ENCODE data around the gene ARAP1. TPM values are rescaled to one million over a fixed set of nuclear protein-coding genes. Genes with fewer than 3 reads are reported as not detected.
A peak's percentile ranks its signal among the peaks of the same experiment; 100 is the strongest.

Gene ARAP1
- total and polyA plus RNA-seq, 2 donors (not counting 3 experiments of a cell fraction or from before 2014, with no cell fraction given), result 36.8 to 66.2 TPM

- Histone ChIP-seq H3K4me2 (ENCODE audit: insufficient read depth, low read length) (peak overlapping the region; percentile 71), H3K9me3 (replicated peaks; ENCODE audit: control insufficient read depth, insufficient read depth, low read length) (no peaks in the 10 kb centered on the region), H3K27ac (ENCODE audit: insufficient read depth, low read depth, low read length) (peak overlapping the region; percentile 83), H3K27me3 (ENCODE audit: control insufficient read depth in 2 of 2, insufficient read depth in 2 of 2, low read length in 2 of 2) (no peaks in the 10 kb centered on the region), H3K36me3 (ENCODE audit: control insufficient read depth in 2 of 2, extremely low read depth in 1 of 2, insufficient read depth in 2 of 2, low read length in 2 of 2) (peaks cover 0 to 2% of the 10 kb centered on the region in 2 experiments), H3K4me1 (ENCODE audit: control insufficient read depth, extremely low read depth, insufficient read depth, low read length) (peaks cover 25% of the 10 kb centered on the region), H4K20me1 (replicated peaks; ENCODE audit: control insufficient read depth, extremely low read depth, insufficient read depth, low read length) (no peaks in the 10 kb centered on the region), H2AFZ (ENCODE audit: low read depth, low read length) (no peak overlapping the region), H3K9ac (replicated peaks; ENCODE audit: extremely low read depth, insufficient read depth, low read length) (peak overlapping the region; percentile 63), H3K4me3 (replicated peaks in 1 of 3; ENCODE audit: insufficient read depth in 1 of 3, low read depth in 1 of 3, low read length in 3 of 3) (peak overlapping the region; percentile 29 to 70 (median 55)), H3K9me1 (replicated peaks; ENCODE audit: control insufficient read depth, extremely low read depth, insufficient read depth, low read length) (no peaks in the 10 kb centered on the region), H3K79me2 (ENCODE audit: control insufficient read depth, insufficient read depth, low read length) (peaks cover 41% of the 10 kb centered on the region)
- DNase-seq (ENCODE audit: low read depth, low spot score) (peak; percentile 37), FAIRE-seq (peak; percentile 33)
- CTCF ChIA-PET, result interaction anchor here (1.0 to 2.7 kb wide), 2 partner anchors 37 to 122 kb away, joined by 3 to 13 read pairs; no protein-coding TSS in a partner anchor
- BruUV-seq (replicated peaks), result no TSS peak
- no peak for TF ChIP-seq POLR2AphosphoS5 (IDR thresholded peaks at IDR 0.05; ENCODE audit: insufficient read depth, low read depth, low read length)
- no peak for TF ChIP-seq MAX (IDR thresholded peaks at IDR 0.05; ENCODE audit: insufficient read depth, insufficient read length)
- TF ChIP-seq POLR2A (IDR thresholded peaks at IDR 0.05; ENCODE audit: low read depth, low read length), result no peak
- no peak for TF ChIP-seq EZH2 (IDR thresholded peaks at IDR 0.05; ENCODE audit: borderline replicate concordance, low read depth, low read length, severe bottlenecking)
- no peak for TF ChIP-seq GATA2 (IDR thresholded peaks at IDR 0.05; ENCODE audit: insufficient read depth, insufficient read length, low read depth, low read length)
- TF ChIP-seq CTCF (IDR thresholded peaks at IDR 0.05; ENCODE audit: extremely low read depth in 1 of 2, insufficient read depth in 1 of 2, low read depth in 1 of 2, low read length in 2 of 2), result no peak
- TF ChIP-seq MYC (IDR thresholded peaks at IDR 0.05; ENCODE audit: low read depth, low read length), result no peak
- TF ChIP-seq JUN (IDR thresholded peaks at IDR 0.05; ENCODE audit: borderline replicate concordance, insufficient read depth, insufficient read length, low read depth), result no peak
- no peak for TF ChIP-seq FOS (IDR thresholded peaks at IDR 0.05; ENCODE audit: borderline replicate concordance, insufficient read depth, low read length)
- POLR2A ChIA-PET, result no interaction called here
- dilution Hi-C loops (cut with MboI; ENCODE audit: extremely low pct_ligation_motif_present, low sequenced_read_pairs), result no loop called here
- intact Hi-C loops (cut with micrococcal nuclease), result no loop called here
Observed at GRCh38 chr11:72720784-72721183, 31.4 kb downstream of the ARAP1 start.
